Right lobe of liver (tissue), 6 donors: ENCODE data around the gene CCNK. TPM values are rescaled to one million over a fixed set of nuclear protein-coding genes. Genes with fewer than 3 reads are reported as not detected.

Experiments
- ATAC-seq, 4 donors: fragments of 200-7000 bp; cut with Tn5 transposase; one replicate each; pipeline ENCODE4 v1.9.1; 2020; ENCODE audit warnings: mild to moderate bottlenecking in 4 of 4, moderate library complexity in 4 of 4
- DNase-seq, 3 donors: peaks; one replicate each; pipeline ENCODE4 v3.0.0-alpha.2; 2020
- H3K27ac ChIP-seq, 3 donors: fragments of 200-600 bp; one replicate each; pipeline ENCODE4 v1.8.0; 2022
- H3K27me3 ChIP-seq, 2 donors: fragments of 200-600 bp; one replicate each; pipeline ENCODE4 v1.8.0; 2022
- H3K36me3 ChIP-seq, 4 donors: fragments of 200-600 bp; sonication (generic) in 1 of 4; one replicate each; pipeline versions ENCODE4 v1.5.1 to v1.8.0; 2017 to 2022; ENCODE audit warnings: control low read depth in 1 of 4
- H3K4me1 ChIP-seq, 4 donors: fragments of 200-600 bp; sonication (generic) in 1 of 4; one replicate each; pipeline versions ENCODE4 v1.5.1 to v1.8.0; 2017 to 2022; ENCODE audit warnings: control low read depth in 1 of 4
- H3K4me3 ChIP-seq, 3 donors: fragments of 200-600 bp; one replicate each; pipeline ENCODE4 v1.8.0; 2022
- H3K9me3 ChIP-seq, 4 donors: fragments of 200-600 bp; sonication (generic) in 1 of 4; one replicate each; pipeline versions ENCODE4 v1.5.1 to v1.8.0; 2017 to 2022; ENCODE audit warnings: control low read depth in 1 of 4
- POLR2A ChIP-seq: fragments of 450-650 bp; IDR thresholded peaks from one replicate; pipeline ENCODE4 v1.6.1; 2017; ENCODE audit warnings: antibody characterized with exemption, mild to moderate bottlenecking
- WGBS: methylation state at CpG from one replicate; pipeline ENCODE4 v1.1.6; 2018; ENCODE audit warnings: low coverage, low lambda C conversion rate; ENCODE audit not compliant: insufficient coverage; ENCODE audit errors: missing lambda C conversion rate; 5-methylcytosine and 5-hydroxymethylcytosine counted together
- intact Hi-C, 2 donors: fragments of 100-400 bp; cut with DNase I; formaldehyde crosslinking; loops; one replicate each; pipeline versions ENCODE4 v1.11.2 to v1.14.1; 2022
- total RNA-seq, 6 experiments: library from RNA; depleted of rRNA in 2 of 6; stranded (reverse); fragments of >200 nt in 2 of 6; fragmentation: NEBNext Ultra II Directional in 3 of 6; extraction: Animal tissue kit (Norgen Biotek cat#: 25700) in 3 of 6; gene quantifications; one replicate each; pipeline versions ENCODE4 v1.1.0 to v1.2.4, GENCODE V29; 2016 to 2023
- TF ChIP-seq, protein P1 (sequence below), 4 donors: fragments of 200-600 bp in 3 of 4; fragments of 450-650 bp in 1 of 4; IDR thresholded peaks; one replicate each; pipeline versions ENCODE4 v1.5.1 to v1.8.0; 2016 to 2022; ENCODE audit warnings: antibody characterized with exemption in 4 of 4, mild to moderate bottlenecking in 2 of 4
- donor health status: DM: no; HTN: yes; CAD: no.
- donor health status: DM: no; HTN: no; CAD: no.
- donor health status: DM: no; HTN: no; CAD: no.
- donor health status: DM: no; HTN: yes; CAD: no.
- donor health status: DM: no; HTN: yes; CAD: no.

Gene CCNK
- total RNA-seq, 6 experiments from 2014 or later, result 11.8 to 23.4 (median 15.4) TPM

- Histone ChIP-seq H3K4me3 (no peak overlapping the region), H3K27ac (no peak overlapping the region), H3K36me3 (no peaks in the 10 kb centered on the region), H3K4me1 (peaks cover 0 to 44% (median 24%) of the 10 kb centered on the region in 4 donors), H3K9me3 (no peaks in the 10 kb centered on the region), H3K27me3 (no peaks in the 10 kb centered on the region)
- ATAC-seq, result no peak
- intact Hi-C loops, result no loop called here
- no peak for TF ChIP-seq POLR2A
- TF ChIP-seq, protein P1, sequence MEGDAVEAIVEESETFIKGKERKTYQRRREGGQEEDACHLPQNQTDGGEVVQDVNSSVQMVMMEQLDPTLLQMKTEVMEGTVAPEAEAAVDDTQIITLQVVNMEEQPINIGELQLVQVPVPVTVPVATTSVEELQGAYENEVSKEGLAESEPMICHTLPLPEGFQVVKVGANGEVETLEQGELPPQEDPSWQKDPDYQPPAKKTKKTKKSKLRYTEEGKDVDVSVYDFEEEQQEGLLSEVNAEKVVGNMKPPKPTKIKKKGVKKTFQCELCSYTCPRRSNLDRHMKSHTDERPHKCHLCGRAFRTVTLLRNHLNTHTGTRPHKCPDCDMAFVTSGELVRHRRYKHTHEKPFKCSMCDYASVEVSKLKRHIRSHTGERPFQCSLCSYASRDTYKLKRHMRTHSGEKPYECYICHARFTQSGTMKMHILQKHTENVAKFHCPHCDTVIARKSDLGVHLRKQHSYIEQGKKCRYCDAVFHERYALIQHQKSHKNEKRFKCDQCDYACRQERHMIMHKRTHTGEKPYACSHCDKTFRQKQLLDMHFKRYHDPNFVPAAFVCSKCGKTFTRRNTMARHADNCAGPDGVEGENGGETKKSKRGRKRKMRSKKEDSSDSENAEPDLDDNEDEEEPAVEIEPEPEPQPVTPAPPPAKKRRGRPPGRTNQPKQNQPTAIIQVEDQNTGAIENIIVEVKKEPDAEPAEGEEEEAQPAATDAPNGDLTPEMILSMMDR (IDR thresholded peaks at IDR 0.05), result no peak
- no peak for DNase-seq
- 93% methylated on average over 15 of the region's 18 CpGs for WGBS
These were observed 67.0 kb downstream of the CCNK start for GRCh38 chr14:99548255-99548654.

- Histone ChIP-seq H3K4me3 (no peak overlapping the region), H3K9me3 (no peaks in the 10 kb centered on the region), H3K36me3 (no peaks in the 10 kb centered on the region), H3K4me1 (peaks cover 0 to 51% (median 27%) of the 10 kb centered on the region in 4 donors), H3K27me3 (no peaks in the 10 kb centered on the region), H3K27ac (no peak overlapping the region)
- ATAC-seq (no peak), DNase-seq (no peak)
- WGBS, result 82% methylated on average over 5 of the region's 10 CpGs
- intact Hi-C loops, result no loop called here
- TF ChIP-seq POLR2A, result no peak
- TF ChIP-seq, protein P1 (IDR thresholded peaks at IDR 0.05), result no peak
These were observed 67.8 kb downstream of the CCNK start for GRCh38 chr14:99548871-99549515.

- intact Hi-C loops, result no loop called here
- H3K9me3 ChIP-seq, result no peaks in the 10 kb centered on the region
- DNase-seq (no peak), ATAC-seq (peak in 3 of 4 donors; percentile 1 to 46 (median 2))
- no peak for TF ChIP-seq POLR2A
- TF ChIP-seq, protein P1 (IDR thresholded peaks at IDR 0.05), result no peak
- no peak overlapping the region for H3K4me3 ChIP-seq
- H3K27me3 ChIP-seq, result no peaks in the 10 kb centered on the region
- H3K4me1 ChIP-seq, result peaks cover 0 to 58% (median 31%) of the 10 kb centered on the region in 4 donors
- H3K36me3 ChIP-seq, result no peaks in the 10 kb centered on the region
- 31% methylated on average over 7 of the region's 10 CpGs for whole genome bisulfite sequencing
- no peak overlapping the region for H3K27ac ChIP-seq
These were observed 68.5 kb downstream of the CCNK start for GRCh38 chr14:99549684-99550083.

DNA sequence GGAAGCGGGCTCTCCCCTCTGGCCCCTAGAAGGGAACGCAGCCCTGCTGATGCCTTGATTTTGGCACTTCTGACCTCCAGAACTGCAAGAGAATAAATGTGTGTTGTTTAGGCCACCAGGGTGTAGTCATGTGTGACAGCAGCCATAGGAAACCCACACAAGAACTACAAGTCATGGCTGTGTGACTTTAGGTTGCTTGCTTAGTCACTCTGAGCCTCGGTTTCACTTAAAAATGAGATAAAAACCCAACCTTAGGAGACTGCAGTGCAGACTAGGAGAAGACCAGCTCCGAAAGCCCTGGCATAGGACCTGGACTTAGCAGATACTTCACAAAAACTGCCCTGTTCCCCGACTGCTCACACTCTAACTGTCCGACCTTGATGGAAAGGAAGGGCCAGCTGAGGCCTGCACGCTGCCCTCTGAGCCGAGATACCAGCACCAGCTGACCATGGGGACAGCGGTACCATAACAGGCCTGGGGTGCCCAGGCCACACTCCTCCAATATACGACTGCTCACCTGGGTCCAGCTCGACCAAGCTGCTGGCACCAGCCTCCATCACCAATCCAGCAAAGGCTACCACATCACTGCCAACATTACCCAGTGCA lies 69.3 kb downstream of the CCNK start:
- no peaks in the 10 kb centered on the region for H3K36me3 ChIP-seq
- peaks cover 0 to 65% (median 34%) of the 10 kb centered on the region in 4 donors for H3K4me1 ChIP-seq
- DNase-seq (no peak), ATAC-seq (no peak)
- 84% methylated on average over 8 of the region's 11 CpGs for WGBS
- H3K27ac ChIP-seq, result no peak overlapping the region
- no peaks in the 10 kb centered on the region for H3K9me3 ChIP-seq
- intact Hi-C loops, result no loop called here
- no peak overlapping the region for H3K4me3 ChIP-seq
- TF ChIP-seq, protein P1 (IDR thresholded peaks at IDR 0.05), result no peak
- TF ChIP-seq POLR2A, result no peak
- H3K27me3 ChIP-seq, result no peaks in the 10 kb centered on the region
